Trophoblast cell (in vitro differentiated cells and primary cell): ENCODE measurements around the gene PNLIPRP1.

Source experiments
- DNase-seq, 2 donors: peaks; one replicate each; pipeline ENCODE4 v3.0.0-alpha.2; 2016
- H2AFZ ChIP-seq: 2 replicates; pipeline ENCODE4 v1.6.1; 2013; ENCODE audit warnings: low read length, moderate library complexity, mild to moderate bottlenecking; ENCODE audit not compliant: insufficient read depth, poor library complexity
- H2AK5ac ChIP-seq: 2 replicates; pipeline ENCODE4 v1.6.1; 2013; ENCODE audit warnings: mild to moderate bottlenecking, low read length
- H2BK120ac ChIP-seq: 2 replicates; pipeline ENCODE4 v1.6.1; 2013; ENCODE audit warnings: low read length, mild to moderate bottlenecking, moderate library complexity; ENCODE audit not compliant: insufficient read depth, poor library complexity
- H2BK12ac ChIP-seq: 2 replicates; pipeline ENCODE4 v1.6.1; 2013; ENCODE audit warnings: mild to moderate bottlenecking, low read length, moderate library complexity
- H2BK5ac ChIP-seq: 2 replicates; pipeline ENCODE4 v1.6.1; 2013; ENCODE audit warnings: low read length, low read depth, moderate library complexity, mild to moderate bottlenecking; ENCODE audit not compliant: poor library complexity
- H3K14ac ChIP-seq: 2 replicates; pipeline ENCODE4 v1.6.1; 2013; ENCODE audit warnings: mild to moderate bottlenecking, low read length
- H3K18ac ChIP-seq: 2 replicates; pipeline ENCODE4 v1.6.1; 2013; ENCODE audit warnings: mild to moderate bottlenecking, low read length
- H3K23ac ChIP-seq: 2 replicates; pipeline ENCODE4 v1.6.1; 2013; ENCODE audit warnings: low read length
- H3K27ac ChIP-seq: 2 replicates; pipeline ENCODE4 v1.5.1; 2013; ENCODE audit warnings: low read depth, mild to moderate bottlenecking, inconsistent platforms, low read length, moderate library complexity
- H3K27me3 ChIP-seq: 2 replicates; pipeline ENCODE4 v1.6.1; 2013; ENCODE audit warnings: inconsistent platforms, mild to moderate bottlenecking, low read length, moderate library complexity; ENCODE audit not compliant: insufficient read depth
- H3K36me3 ChIP-seq, 2 experiments: 1 replicate in 1 of 2; 2 replicates in 1 of 2; pipeline ENCODE4 v1.6.1; 2013; ENCODE audit warnings: low read length in 2 of 2, mild to moderate bottlenecking in 2 of 2, moderate library complexity in 1 of 2; ENCODE audit not compliant: insufficient read depth in 2 of 2, control insufficient read depth in 1 of 2
- H3K4ac ChIP-seq: 2 replicates; pipeline ENCODE4 v1.6.1; 2013; ENCODE audit warnings: low read depth, mild to moderate bottlenecking, low read length, moderate library complexity
- H3K4me1 ChIP-seq, 2 experiments: 1 replicate in 1 of 2; 2 replicates in 1 of 2; pipeline ENCODE4 v1.6.1; 2013; ENCODE audit warnings: low read length in 2 of 2, mild to moderate bottlenecking in 2 of 2, moderate library complexity in 1 of 2; ENCODE audit not compliant: insufficient read depth in 2 of 2, control insufficient read depth in 1 of 2
- H3K4me2 ChIP-seq: 2 replicates; pipeline ENCODE4 v1.6.1; 2013; ENCODE audit warnings: inconsistent platforms, mild to moderate bottlenecking, low read length, moderate library complexity
- H3K4me3 ChIP-seq: 2 replicates; pipeline ENCODE4 v1.5.1; 2013; ENCODE audit warnings: mild to moderate bottlenecking, low read depth, low read length, inconsistent platforms
- H3K79me1 ChIP-seq: one replicate; pipeline ENCODE4 v1.6.1; 2013; ENCODE audit warnings: low read length
- H3K79me2 ChIP-seq: 2 replicates; pipeline ENCODE4 v1.6.1; 2013; ENCODE audit warnings: low read length, mild to moderate bottlenecking; ENCODE audit not compliant: control insufficient read depth, insufficient read depth, poor library complexity
- H3K9ac ChIP-seq: 2 replicates; pipeline ENCODE4 v1.6.1; 2013; ENCODE audit warnings: mild to moderate bottlenecking, low read length
- H3K9me3 ChIP-seq: 2 replicates; pipeline ENCODE4 v1.6.1; 2013; ENCODE audit warnings: low read depth, mild to moderate bottlenecking, control low read depth, inconsistent platforms, low read length; ENCODE audit not compliant: insufficient read depth
- H4K12ac ChIP-seq: 2 replicates; pipeline ENCODE4 v1.6.1; 2013; ENCODE audit warnings: low read depth, mild to moderate bottlenecking, low read length, moderate library complexity
- H4K8ac ChIP-seq: 2 replicates; pipeline ENCODE4 v1.6.1; 2013; ENCODE audit warnings: low read depth, mild to moderate bottlenecking, low read length, moderate library complexity
- H4K91ac ChIP-seq: one replicate; pipeline ENCODE4 v1.6.1; 2013; ENCODE audit warnings: low read depth, mild to moderate bottlenecking, low read length, moderate library complexity
- WGBS: extraction: QIAGEN DNeasy Blood & Tissue Kit; methylation state at CpG from one replicate; pipeline ENCODE4 v1.1.7; 2013; ENCODE audit warnings: missing lambda C conversion rate; ENCODE audit not compliant: insufficient read length, insufficient coverage; ENCODE audit errors: extremely low coverage; 5-methylcytosine and 5-hydroxymethylcytosine counted together

Gene PNLIPRP1

GRCh38 chr10:116548301-116548700 is 42.5 kb upstream of the PNLIPRP1 start:
- Histone ChIP-seq H3K4me3 (no peak overlapping the region), H3K9me3 (no peaks in the 10 kb centered on the region), H4K12ac (no peak overlapping the region), H3K79me1 (no peaks in the 10 kb centered on the region), H3K4me2 (no peak overlapping the region), H2AFZ (no peak overlapping the region), H2AK5ac (no peak overlapping the region), H3K14ac (no peak overlapping the region), H2BK12ac (no peak overlapping the region), H4K8ac (no peak overlapping the region), H3K18ac (no peak overlapping the region), H4K91ac (no peak overlapping the region), H2BK120ac (no peak overlapping the region), H3K27me3 (no peaks in the 10 kb centered on the region), H3K27ac (no peak overlapping the region), H3K4me1 (no peaks in the 10 kb centered on the region), H2BK5ac (no peak overlapping the region), H3K9ac (no peak overlapping the region), H3K79me2 (no peaks in the 10 kb centered on the region), H3K4ac (no peak overlapping the region), H3K23ac (no peak overlapping the region), H3K36me3 (peaks cover 0 to 1% of the 10 kb centered on the region in 2 experiments)
- DNase-seq = no peak
- no CpG with 5 or more reads among the region's 5 CpGs for WGBS

GRCh38 chr10:116553378-116553980 is 37.3 kb upstream of the PNLIPRP1 start:
- Histone ChIP-seq H2AFZ (no peak overlapping the region), H2BK12ac (no peak overlapping the region), H3K14ac (no peak overlapping the region), H2BK5ac (no peak overlapping the region), H4K12ac (no peak overlapping the region), H3K4me1 (no peaks in the 10 kb centered on the region), H2BK120ac (no peak overlapping the region), H4K8ac (no peak overlapping the region), H3K4me3 (no peak overlapping the region), H3K9me3 (no peaks in the 10 kb centered on the region), H3K4me2 (no peak overlapping the region), H3K27me3 (no peaks in the 10 kb centered on the region), H3K36me3 (no peaks in the 10 kb centered on the region), H3K9ac (no peak overlapping the region), H3K79me2 (no peaks in the 10 kb centered on the region), H3K4ac (no peak overlapping the region), H3K23ac (no peak overlapping the region), H3K27ac (no peak overlapping the region), H3K79me1 (no peaks in the 10 kb centered on the region), H4K91ac (no peak overlapping the region), H3K18ac (no peak overlapping the region), H2AK5ac (no peak overlapping the region)
- DNase-seq = peak; percentile 10 to 20
- no CpG with 5 or more reads among the region's 13 CpGs for WGBS

GRCh38 chr10:116554628-116555027 is 36.1 kb upstream of the PNLIPRP1 start:
- Histone ChIP-seq H3K9me3 (no peaks in the 10 kb centered on the region), H3K9ac (no peak overlapping the region), H3K4me2 (no peak overlapping the region), H2AFZ (no peak overlapping the region), H3K79me2 (no peaks in the 10 kb centered on the region), H3K18ac (no peak overlapping the region), H2AK5ac (no peak overlapping the region), H3K4me1 (no peaks in the 10 kb centered on the region), H2BK12ac (no peak overlapping the region), H4K8ac (no peak overlapping the region), H2BK120ac (no peak overlapping the region), H3K36me3 (no peaks in the 10 kb centered on the region), H2BK5ac (no peak overlapping the region), H3K4ac (no peak overlapping the region), H3K79me1 (no peaks in the 10 kb centered on the region), H3K27me3 (no peaks in the 10 kb centered on the region), H4K12ac (no peak overlapping the region), H3K23ac (no peak overlapping the region), H3K27ac (no peak overlapping the region), H4K91ac (no peak overlapping the region), H3K4me3 (no peak overlapping the region), H3K14ac (no peak overlapping the region)
- WGBS = no CpG with 5 or more reads among the region's 5 CpGs
- no peak for DNase-seq

GRCh38 chr10:116555880-116556279 is 34.9 kb upstream of the PNLIPRP1 start:
- H3K14ac ChIP-seq = no peak overlapping the region
- H4K12ac ChIP-seq = no peak overlapping the region
- no peaks in the 10 kb centered on the region for H3K9me3 ChIP-seq
- H2BK12ac ChIP-seq = no peak overlapping the region
- no peak overlapping the region for H3K4ac ChIP-seq
- H3K23ac ChIP-seq = no peak overlapping the region
- H3K36me3 ChIP-seq = no peaks in the 10 kb centered on the region
- H3K18ac ChIP-seq = no peak overlapping the region
- H3K4me1 ChIP-seq = no peaks in the 10 kb centered on the region
- no peak overlapping the region for H2AFZ ChIP-seq
- no peaks in the 10 kb centered on the region for H3K27me3 ChIP-seq
- H2BK5ac ChIP-seq = no peak overlapping the region
- H2AK5ac ChIP-seq = no peak overlapping the region
- H4K8ac ChIP-seq = no peak overlapping the region
- no peaks in the 10 kb centered on the region for H3K79me2 ChIP-seq
- H3K9ac ChIP-seq = no peak overlapping the region
- no peak overlapping the region for H2BK120ac ChIP-seq
- H4K91ac ChIP-seq = no peak overlapping the region
- WGBS = no CpG with 5 or more reads among the region's 6 CpGs
- H3K27ac ChIP-seq = no peak overlapping the region
- H3K79me1 ChIP-seq = no peaks in the 10 kb centered on the region
- no peak overlapping the region for H3K4me3 ChIP-seq
- no peak overlapping the region for H3K4me2 ChIP-seq
- DNase-seq = no peak
